NT2/D1 (cell line): ENCODE results near the gene RRBP1.

Experiments used
- DNase-seq: peaks from one replicate; pipeline ENCODE4 v3.0.0-alpha.2; 2011; ENCODE audit warnings: low read depth, low spot score
- H3K27me3 ChIP-seq: 2 replicates; pipeline ENCODE4 v1.6.0; 2011; ENCODE audit warnings: mild to moderate bottlenecking; ENCODE audit not compliant: insufficient read length, insufficient read depth
- H3K36me3 ChIP-seq: 2 replicates; pipeline ENCODE4 v1.6.1; 2011; ENCODE audit warnings: mild to moderate bottlenecking, low read length, mixed read lengths; ENCODE audit not compliant: insufficient read depth, insufficient read length
- H3K4me1 ChIP-seq: 2 replicates; pipeline ENCODE4 v1.5.1; 2011; ENCODE audit not compliant: insufficient read depth, insufficient read length
- H3K4me3 ChIP-seq: 2 replicates; pipeline ENCODE4 v1.5.1; 2011; ENCODE audit warnings: low read depth; ENCODE audit not compliant: insufficient read length
- H3K9ac ChIP-seq: 2 replicates; pipeline ENCODE4 v1.6.0; 2011; ENCODE audit warnings: low read depth; ENCODE audit not compliant: insufficient read length
- H3K9me3 ChIP-seq: 2 replicates; pipeline ENCODE4 v1.5.1; 2011; ENCODE audit warnings: mild to moderate bottlenecking, low read length; ENCODE audit not compliant: insufficient read depth
- SUZ12 ChIP-seq: IDR thresholded peaks from 2 replicates; pipeline ENCODE4 v1.6.1; 2011; ENCODE audit not compliant: insufficient read length, insufficient read depth; ENCODE audit errors: extremely low read depth
- YY1 ChIP-seq: IDR thresholded peaks from 2 replicates; pipeline ENCODE4 v1.6.1; 2011; ENCODE audit not compliant: insufficient read length, insufficient read depth
- ZNF274 ChIP-seq: IDR thresholded peaks from 2 replicates; pipeline ENCODE4 v1.6.1; 2011; ENCODE audit warnings: mild to moderate bottlenecking, low read depth, low read length

Gene RRBP1

DNA sequence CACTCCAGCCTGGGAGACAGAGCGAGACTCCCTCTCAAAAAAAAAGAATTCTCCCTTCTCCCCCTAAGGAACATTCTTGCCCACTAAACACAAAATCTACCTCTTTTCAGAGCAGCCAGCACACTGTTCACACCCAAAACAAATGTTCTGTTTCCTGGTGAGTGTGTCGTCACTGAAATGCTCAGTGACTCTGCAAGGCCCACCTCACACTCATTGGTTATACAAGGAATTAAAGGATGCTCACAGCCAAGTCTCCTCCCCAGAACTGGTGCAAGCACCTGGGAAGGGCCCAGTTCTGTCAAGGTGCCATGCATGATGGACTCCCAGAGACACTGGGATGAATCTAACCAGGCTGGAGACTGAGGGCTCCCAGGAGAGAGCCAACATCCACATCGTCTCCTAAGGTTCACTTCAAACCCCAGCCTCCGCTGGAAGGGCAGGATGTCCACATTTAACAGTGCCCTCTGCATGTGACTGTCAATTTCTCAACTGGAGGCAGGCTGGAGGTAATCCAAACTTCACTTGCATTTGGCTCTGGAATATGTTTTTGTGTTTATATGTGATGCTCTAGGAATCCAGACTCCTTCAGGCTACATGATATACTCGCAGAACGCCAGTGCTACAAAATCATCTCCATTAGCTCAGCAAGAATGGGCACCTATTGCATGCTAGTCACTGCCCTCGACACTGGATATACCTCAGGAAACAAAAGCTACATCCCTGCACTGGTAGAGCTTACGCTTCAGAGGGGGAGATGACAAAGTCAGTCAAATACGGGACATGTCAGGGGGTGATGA is 7.1 kb downstream of the RRBP1 start:
- Histone ChIP-seq H3K4me3 (no peak overlapping the region), H3K27me3 (no peaks in the 10 kb centered on the region), H3K9me3 (no peaks in the 10 kb centered on the region), H3K4me1 (peaks cover 12% of the 10 kb centered on the region), H3K9ac (no peak overlapping the region), H3K36me3 (peaks cover 84% of the 10 kb centered on the region)
- no peak for DNase-seq
- TF ChIP-seq YY1 = no peak
- no peak for TF ChIP-seq ZNF274
- no peak for TF ChIP-seq SUZ12

DNA sequence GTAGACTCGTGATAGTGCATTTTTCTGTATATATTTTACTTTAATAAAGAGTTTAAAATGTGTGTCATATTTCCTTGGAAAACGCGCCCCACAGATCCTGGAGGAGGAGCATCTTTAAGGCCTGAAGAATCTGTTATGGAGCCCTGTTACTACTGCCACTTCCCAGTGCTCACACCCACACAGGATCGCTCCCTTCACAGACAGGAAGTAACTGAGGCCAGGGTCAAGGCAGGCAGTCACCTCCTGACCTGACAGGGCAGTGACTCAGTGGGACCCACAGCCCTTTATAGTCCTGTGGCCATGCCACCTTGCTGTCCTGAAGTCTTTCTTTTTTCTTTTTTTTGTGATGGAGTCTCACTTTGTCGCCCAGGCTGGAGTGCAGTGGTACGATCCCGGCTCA is 9.0 kb downstream of the RRBP1 start:
- Histone ChIP-seq H3K9ac (no peak overlapping the region), H3K4me1 (peaks cover 7% of the 10 kb centered on the region), H3K27me3 (no peaks in the 10 kb centered on the region), H3K36me3 (peaks cover 82% of the 10 kb centered on the region), H3K9me3 (no peaks in the 10 kb centered on the region), H3K4me3 (no peak overlapping the region)
- TF ChIP-seq YY1 (no peak), ZNF274 (no peak), SUZ12 (no peak)
- no peak for DNase-seq

DNA sequence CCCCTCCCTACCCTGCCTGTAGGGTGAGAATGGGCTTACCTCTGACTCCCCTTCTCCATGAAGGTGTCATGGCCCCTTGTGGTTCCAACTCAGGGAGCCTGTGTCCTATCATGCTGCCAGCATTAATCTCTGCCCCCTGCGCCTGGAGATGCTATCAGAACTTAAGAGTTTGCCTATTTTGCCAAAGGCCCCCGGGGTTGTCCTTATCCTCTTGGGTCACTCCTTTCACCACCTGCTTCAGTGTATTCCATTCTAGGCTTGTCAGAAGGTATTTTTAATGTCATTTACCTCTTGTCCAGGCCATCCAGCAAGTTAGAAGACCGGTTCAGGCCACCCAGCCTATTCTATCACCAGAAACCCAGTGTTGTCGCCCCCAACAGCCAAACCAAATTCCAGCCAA is 10.5 kb downstream of the RRBP1 start:
- TF ChIP-seq YY1 = no peak
- no peak for TF ChIP-seq SUZ12
- TF ChIP-seq ZNF274 = no peak
- H3K4me3 ChIP-seq = no peak overlapping the region
- H3K4me1 ChIP-seq = peaks cover 7% of the 10 kb centered on the region
- H3K9ac ChIP-seq = no peak overlapping the region
- no peak for DNase-seq
- H3K9me3 ChIP-seq = no peaks in the 10 kb centered on the region
- H3K27me3 ChIP-seq = no peaks in the 10 kb centered on the region
- peaks cover 81% of the 10 kb centered on the region for H3K36me3 ChIP-seq

DNA sequence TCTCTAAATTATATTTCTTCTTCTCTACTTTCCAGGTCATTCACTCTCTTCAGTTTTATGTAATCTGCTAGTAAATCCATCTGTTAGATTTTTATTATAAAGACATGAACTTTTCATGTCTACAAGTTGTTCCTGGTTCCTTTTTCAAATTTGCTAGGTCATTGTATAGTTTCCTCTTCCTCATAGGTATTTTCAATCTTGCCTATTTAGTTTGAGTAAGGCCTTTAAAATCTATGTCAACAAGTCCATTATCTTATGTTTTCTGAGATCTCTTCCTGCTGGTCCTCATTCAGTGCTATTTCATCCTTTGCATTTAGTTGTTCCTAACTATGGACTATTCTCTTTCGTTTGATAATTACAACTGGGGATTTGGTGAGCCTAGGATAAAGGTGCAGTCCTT is 11.0 kb downstream of the RRBP1 start:
- TF ChIP-seq YY1 (no peak), ZNF274 (no peak), SUZ12 (no peak)
- Histone ChIP-seq H3K4me1 (peaks cover 4% of the 10 kb centered on the region), H3K9me3 (no peaks in the 10 kb centered on the region), H3K36me3 (peaks cover 81% of the 10 kb centered on the region), H3K4me3 (no peak overlapping the region), H3K27me3 (no peaks in the 10 kb centered on the region), H3K9ac (no peak overlapping the region)
- DNase-seq = no peak

DNA sequence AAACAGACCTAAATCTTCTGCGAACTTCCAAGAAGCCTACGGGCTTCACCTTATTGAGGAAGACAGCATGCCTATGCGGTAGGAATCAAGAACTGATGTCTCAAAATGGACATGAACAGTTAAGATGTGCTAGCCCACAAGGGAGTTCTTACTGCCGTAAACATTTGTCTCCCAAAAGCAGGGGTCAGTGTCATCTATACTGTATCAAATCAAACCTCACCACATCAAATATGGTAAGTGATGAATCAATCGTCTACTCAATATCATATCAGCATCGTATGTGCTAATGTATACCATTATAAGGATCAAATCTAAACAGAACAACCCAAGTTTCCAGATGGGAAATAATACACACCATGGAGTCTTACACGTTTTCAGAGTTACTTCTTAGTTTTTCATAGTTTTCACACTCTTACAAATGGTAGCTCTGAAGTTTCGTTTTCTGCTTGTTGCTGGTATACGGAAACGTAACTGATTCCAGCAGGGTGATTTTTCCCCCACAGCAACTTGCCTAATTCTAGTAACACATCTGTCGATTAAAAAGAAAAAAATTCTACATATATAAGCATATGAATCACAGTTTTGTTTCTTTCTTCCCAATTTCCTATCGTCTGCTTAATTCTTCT is 12.6 kb downstream of the RRBP1 start:
- Histone ChIP-seq H3K9me3 (no peaks in the 10 kb centered on the region), H3K36me3 (peaks cover 68% of the 10 kb centered on the region), H3K4me3 (no peak overlapping the region), H3K27me3 (no peaks in the 10 kb centered on the region), H3K9ac (no peak overlapping the region), H3K4me1 (no peaks in the 10 kb centered on the region)
- DNase-seq = no peak
- TF ChIP-seq YY1 (no peak), SUZ12 (no peak), ZNF274 (no peak)

DNA sequence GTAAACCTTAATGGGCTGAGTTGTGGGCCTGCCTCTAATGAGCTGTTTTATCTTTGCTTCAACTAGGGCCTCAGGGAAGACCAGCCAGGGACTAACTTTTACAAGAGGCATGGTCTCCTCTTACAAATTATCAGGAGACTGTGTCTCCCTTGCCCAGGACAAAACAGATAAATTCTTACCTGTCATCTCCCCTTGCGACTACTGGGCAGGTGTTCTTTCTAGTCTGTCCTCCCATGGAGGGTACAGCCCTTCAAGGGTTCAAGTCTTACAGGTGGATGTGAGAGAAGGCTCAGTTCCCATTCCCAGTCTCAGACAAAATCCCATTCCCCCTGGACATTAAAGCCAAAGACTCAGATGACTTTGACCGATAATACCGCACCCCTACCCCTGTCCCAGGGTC is 13.6 kb downstream of the RRBP1 start:
- H3K4me1 ChIP-seq = no peaks in the 10 kb centered on the region
- no peak overlapping the region for H3K9ac ChIP-seq
- H3K9me3 ChIP-seq = no peaks in the 10 kb centered on the region
- no peak for TF ChIP-seq YY1
- no peak for TF ChIP-seq ZNF274
- no peak for TF ChIP-seq SUZ12
- no peak for DNase-seq
- no peak overlapping the region for H3K4me3 ChIP-seq
- H3K27me3 ChIP-seq = no peaks in the 10 kb centered on the region
- peaks cover 68% of the 10 kb centered on the region for H3K36me3 ChIP-seq

DNA sequence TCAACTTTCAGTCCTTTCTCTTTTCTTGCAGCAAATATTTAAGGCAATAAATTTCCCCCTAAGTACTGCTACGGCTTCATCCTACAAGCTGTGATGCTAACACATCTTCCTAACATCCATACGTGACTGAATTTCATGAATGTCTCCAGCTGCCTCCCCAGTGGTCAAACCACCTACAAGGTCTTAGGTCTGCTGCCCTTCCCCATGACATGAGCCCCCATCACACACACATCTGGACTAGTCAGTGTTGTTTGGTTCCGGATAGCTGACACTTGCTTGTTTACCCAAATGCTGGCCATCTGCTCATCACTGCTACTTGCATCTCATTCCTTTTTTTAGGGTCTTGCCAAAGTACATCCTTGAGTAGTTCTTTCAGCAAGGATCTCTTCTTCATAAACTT is 14.6 kb downstream of the RRBP1 start:
- Histone ChIP-seq H3K36me3 (peaks cover 62% of the 10 kb centered on the region), H3K9ac (no peak overlapping the region), H3K9me3 (no peaks in the 10 kb centered on the region), H3K4me1 (no peaks in the 10 kb centered on the region), H3K27me3 (no peaks in the 10 kb centered on the region), H3K4me3 (no peak overlapping the region)
- TF ChIP-seq YY1 = no peak
- TF ChIP-seq ZNF274 = no peak
- no peak for TF ChIP-seq SUZ12
- no peak for DNase-seq
